Dedifferentiated amniotic fluid mesenchymal stem cell (primary cell): ENCODE results near the gene VPS16.
A peak's percentile ranks its signal among the peaks of the same experiment; 100 is the strongest.

Experiments used
- DNase-seq: peaks from one replicate; pipeline ENCODE4 v3.0.0-alpha.2; 2016; ENCODE audit errors: extremely low spot score

VPS16 gene

GRCh38 chr20:2840138-2840966 lies at the start of gene VPS16, which contains the start of gene PCED1A:
Gene VPS16, plus strand, starts transcription at chr20:2840745. Its CDS starts 30 bp downstream, at chr20:2840775.
Gene PCED1A, minus strand, starts transcription at chr20:2840655. Its CDS starts 743 bp downstream, at chr20:2839912.
- peak; percentile 64 for DNase-seq

DNA sequence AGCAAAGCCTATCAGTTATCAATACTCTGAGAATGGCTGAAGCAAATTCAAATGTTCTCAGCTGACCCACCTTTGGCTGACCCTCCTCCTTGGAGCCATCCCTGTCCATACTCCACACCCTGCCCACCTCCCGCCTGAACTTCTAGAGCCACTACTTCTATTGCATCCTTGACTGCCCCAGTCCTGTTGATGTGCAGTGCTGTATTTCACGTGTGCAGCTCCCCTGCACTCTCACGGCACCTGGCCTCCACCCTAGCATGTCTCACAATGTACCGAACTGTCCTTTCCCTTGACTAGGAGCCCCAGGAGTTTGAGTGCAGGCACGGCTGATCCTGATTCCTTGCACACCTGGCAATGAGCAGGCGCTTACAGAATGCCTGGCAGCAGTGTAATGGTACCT lies 47.1 kb upstream of the VPS16 start:
- DNase-seq: no peak

GRCh38 chr20:2794202-2794748 lies 46.3 kb upstream of the VPS16 start:
- DNase-seq: no peak

- no peak for DNase-seq
Measured at GRCh38 chr20:2794866-2795447, 45.6 kb upstream of the VPS16 start.

DNA sequence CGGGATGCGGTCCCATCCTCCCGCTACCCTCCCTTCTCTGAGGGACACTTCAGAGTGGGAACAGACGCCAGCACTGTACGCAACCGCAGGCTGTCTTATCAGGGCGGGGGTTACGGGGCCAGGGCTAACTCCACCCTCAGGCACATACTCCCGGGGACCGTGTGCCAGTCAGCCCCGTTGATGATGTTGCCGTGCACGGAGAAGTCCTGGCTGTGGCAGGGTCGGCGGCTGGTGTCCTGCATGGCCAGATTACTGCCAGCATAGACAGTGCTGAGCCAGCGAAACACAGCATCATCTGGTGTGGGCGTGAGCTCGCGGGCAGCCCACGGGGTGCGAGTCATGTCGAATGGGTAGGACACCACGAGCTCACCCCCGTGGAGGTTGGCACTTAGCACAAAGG lies 45.1 kb upstream of the VPS16 start:
- DNase-seq: no peak

DNA sequence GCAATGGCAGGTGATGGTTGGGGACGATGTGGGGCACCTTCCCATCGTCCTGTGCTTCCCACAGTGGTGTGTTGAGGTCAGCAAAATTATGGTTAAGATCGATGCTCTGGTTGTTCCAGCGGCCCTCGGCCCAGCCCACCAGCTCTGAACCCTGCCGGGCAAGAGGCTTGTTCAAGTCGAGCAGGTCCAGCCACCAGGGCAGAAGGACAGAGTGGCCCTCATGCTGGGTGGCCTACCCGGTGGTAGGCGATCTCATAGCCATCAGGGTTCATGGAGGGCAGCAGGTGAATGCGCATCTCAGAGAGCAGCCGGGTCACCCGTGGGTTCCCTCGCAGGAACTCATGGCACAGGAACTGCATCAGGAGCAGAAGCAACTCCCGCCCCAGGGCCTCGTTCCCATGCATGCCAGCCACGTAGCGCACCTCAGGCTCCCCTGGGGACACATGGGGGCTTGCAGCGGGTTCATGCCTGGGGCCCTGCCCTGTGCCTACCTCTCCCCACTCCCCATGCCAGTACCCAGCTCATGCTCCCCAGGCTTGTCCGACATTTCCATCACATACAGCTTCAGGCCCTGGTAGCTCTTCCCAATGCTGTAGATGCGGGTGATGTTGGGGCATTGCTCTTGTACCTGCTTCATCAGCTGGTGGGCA lies 44.4 kb upstream of the VPS16 start:
- DNase-seq: no peak

DNA sequence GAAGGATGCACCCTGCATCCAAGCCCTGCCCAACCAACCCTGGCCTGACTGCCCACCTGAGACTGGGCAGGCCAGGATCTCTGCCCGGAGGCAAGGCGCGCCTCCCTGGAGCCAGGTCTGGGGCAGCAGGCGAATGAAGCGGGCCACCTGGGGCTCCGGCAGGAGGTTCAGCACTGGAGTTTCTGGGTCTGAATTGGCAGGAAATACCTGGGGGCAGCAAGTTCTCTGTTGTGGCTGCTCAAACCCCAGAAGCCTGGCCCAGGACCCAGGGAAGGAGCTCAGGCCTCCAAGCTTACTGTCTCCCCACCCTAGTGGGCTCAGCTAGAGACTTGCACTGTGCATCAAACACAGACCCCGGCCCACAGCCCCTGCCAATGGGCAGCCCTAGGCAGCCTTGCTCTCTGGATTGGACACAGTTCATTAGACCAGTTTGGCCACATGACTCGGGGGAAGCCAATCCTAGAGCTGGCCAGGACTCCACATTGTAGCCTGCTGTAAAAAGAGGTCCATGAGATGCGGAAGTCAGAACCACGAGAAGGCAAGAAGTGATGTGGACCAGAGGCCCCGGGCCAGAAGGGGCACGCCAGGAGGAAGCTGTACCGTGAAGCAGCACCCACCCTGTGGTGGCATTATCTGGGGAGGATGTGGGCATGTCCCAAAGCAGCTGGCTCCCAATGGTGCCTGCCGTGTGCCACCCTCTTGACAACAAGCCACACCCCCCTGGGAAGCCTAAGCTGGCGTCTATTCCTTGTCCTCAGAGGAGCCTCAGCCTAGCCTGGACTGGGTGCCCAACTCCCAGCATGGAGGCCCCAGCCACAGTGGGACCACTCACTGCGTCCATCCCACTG lies 43.2 kb upstream of the VPS16 start:
- no peak for DNase-seq

- no peak for DNase-seq
Measured at GRCh38 chr20:2798095-2798805, 42.3 kb upstream of the VPS16 start.

DNA sequence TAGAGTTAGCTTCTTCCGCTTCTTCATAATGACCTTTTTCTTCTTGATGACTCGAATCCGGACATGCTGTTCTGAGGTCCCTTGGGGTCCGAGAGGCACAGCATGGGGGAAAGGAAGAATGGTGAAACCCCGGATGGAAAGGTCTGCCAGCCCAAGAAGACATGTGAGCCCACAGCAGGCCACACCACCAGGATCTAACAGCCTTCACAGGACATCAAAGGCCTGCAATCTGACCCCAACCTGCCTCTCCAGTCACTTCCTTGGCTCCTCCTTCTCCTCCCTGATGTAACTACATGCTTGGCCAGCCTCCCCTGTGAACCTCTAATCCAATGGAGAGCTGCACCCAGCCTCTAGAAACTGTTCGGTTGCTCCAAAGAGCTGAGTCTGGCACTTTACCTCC lies 41.7 kb upstream of the VPS16 start:
- no peak for DNase-seq

DNA sequence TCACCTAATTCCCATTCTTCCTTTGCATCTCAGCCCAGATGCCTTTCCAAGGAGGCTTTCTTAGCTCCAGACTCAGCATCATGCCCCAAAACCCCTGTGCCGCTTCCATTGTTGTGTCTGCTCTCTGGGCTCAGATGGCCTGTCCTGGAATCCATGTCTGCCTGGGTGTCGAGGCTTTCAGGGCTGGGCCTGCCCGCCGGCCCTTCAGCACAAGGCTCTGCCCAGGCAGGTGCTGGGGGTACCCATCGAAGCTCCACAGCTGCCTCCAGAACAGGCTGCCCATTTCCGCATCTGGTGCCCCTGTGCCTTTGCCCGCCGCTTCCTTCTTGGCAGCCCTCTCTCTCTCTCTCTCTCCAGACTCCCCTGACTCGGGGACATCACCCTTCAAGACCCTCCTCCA lies 41.3 kb upstream of the VPS16 start:
- DNase-seq: no peak

DNA sequence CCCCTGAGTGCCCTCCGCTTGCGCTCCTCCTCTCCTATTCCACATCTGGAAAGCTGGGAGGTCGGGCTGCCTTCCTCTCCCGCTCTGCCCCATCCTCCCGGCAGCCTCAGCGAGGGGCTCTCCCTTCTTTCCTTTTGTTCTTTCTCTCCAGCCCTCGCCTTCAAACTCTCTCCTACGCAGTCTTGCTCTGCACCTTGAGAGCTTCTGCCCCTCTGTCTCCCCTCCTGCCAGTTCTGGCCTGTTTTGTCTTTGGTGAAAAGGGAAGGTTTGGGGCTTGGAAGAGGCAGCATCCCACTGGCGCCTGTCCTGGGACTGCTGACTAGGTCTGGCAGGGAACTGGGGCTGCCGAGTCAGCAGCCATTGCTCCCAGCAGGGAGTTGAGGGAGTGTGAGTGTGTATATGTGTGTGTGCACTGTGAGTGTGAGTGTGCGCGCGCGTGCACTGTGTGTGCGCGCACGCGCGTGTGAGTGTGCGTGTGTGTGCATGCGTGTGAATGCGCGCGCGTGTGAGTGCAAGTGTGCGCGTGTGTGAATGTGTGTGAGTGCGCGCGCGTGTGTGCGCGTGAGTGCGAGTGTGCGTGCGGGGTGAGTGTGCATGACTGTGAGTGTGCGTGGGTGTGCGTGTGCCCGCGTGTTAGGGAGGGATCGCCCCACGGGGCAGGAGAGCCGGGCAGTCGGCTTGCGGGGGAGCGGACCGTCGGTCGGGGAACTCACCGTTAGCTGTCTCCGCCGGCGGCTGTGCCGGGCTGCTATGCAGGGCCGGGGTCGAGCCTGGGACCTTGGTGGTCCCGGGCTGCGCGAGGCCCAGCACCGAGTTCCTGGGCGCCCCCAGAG lies 40.6 kb upstream of the VPS16 start:
- DNase-seq: no peak

GRCh38 chr20:2800521-2801285 lies 39.8 kb upstream of the VPS16 start, which contains the start of gene CPXM1:
Gene CPXM1, minus strand, starts transcription at chr20:2800627. Its CDS starts 55 bp downstream, at chr20:2800572.
- DNase-seq: no peak

DNA sequence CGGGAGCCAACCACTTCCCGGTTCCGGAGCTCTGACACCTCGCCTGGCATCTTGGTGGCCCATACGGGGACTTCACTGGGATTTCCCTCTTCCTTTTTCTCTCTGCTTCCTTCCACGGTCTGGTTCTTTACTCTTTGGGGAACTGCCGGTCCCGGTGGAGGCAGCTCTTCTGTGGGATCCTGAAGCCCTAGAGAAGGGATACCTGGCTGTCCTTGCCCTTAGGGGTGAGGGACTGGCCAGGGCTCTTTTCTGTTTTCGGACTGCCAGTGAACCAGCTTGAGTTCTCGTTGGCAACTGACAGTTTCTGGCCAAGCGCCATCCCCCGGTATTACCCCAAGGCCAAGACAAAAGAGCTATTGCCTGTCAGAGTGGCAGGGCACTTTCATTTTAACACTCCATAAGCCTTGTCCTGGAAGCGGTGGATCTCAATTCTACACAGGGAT lies 39.2 kb upstream of the VPS16 start:
- no peak for DNase-seq

DNA sequence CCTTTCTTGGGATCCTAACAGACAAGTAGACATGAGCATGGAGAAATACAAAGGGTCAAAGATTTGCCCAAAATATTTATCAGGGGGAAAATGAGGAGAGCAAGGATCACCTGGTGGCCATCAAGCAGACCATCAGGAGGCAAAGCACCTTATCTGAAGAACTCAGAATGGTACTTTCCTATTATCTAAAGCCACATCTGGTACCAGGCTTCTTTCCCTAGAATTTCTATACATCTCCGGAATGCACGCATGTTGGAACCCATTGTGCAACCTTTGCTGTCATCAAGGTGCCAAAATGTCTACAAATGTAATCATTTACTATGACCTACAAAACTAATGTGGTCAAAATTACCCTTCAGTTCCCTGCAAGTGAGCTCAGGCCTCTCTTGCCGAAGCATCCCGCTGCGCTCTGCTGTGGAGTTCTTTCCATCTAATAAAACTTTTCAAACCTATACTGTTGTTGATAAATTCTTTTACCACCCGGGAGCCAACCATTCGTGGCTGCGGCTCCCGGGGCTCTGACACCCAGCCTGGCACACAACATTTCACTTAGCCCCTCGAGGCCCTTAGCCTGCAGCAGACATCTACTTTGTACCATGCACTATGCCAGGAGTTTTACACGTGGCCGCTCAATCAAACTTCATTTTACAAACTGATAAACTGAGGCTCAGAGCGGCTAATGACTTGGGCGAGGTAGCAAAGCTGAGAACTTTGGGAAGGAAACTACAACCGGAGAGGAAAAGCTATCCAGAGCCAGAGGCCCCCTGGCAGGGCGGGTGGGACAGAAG lies 36.3 kb upstream of the VPS16 start:
- no peak for DNase-seq

DNA sequence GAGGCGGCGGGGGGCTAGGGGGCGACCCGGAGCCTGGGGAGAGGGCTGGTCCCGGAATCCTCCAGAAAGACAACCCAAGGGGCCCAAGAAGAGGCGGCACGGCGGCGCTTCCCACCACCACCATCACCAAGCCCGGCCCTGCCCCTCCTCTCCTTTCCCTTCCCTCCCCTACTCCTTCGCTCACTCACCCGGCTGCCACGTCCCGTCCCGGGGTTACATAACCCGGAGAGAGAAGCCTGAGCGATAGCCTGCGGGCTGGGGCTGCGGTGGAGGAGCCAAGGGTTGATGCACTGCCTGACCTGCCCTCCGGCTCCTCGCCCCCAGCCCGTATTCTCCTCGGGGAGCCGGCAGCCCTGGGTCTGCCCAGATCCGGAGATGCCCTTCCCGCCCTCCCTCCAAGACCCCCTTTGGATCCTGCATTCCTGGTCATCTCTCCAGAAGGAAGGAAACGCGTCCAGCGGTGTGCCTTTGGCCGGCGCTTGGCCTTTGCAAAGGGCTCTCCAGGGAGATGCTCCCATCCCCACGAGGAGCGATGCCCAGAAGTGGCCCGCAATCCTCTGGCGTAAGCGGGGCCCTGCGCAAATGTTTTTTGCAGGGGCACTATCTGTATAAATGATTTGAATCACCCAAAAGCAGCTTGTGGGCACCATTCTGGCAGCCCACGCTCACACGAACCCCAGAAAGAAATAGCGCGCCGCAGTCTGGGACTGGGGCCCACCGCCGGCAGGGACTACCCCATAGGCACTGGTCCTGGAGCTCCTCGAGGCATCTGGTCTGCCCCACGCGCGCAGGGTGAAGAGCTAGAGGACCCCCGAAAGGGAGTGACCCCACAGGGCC lies 35.5 kb upstream of the VPS16 start:
- no peak for DNase-seq

- no peak for DNase-seq
Measured at GRCh38 chr20:2805689-2806350, 34.7 kb upstream of the VPS16 start.

- DNase-seq: no peak
Measured at GRCh38 chr20:2806351-2806701, 34.2 kb upstream of the VPS16 start.
